Calu3 (cell line): Measurements from ENCODE around the gene FNBP1. TPM values are rescaled to one million over a fixed set of nuclear protein-coding genes. Genes with fewer than 3 reads are reported as not detected.

Experiments used
- BruUV-seq: library from RNA; stranded (reverse); fragments of 400-500 nt; replicated peaks from 2 replicates; lab custom pipeline; 2021; lab: Mats Ljungman, UMichigan
- CTCF ChIA-PET: fragments of 300-600 bp; sonication (Branson Sonifier 250); formaldehyde crosslinking; loops from one replicate; lab custom pipeline; 2022; ENCODE audit warnings: antibody characterized with exemption; lab: Charles Lee
- DNase-seq: peaks from one replicate; pipeline ENCODE4 v3.0.0; 2022
- H3K27ac Mint-ChIP-seq: one replicate; pipeline ENCODE4 v1.8.0; 2022; ENCODE audit warnings: mixed read lengths; ENCODE audit not compliant: unreplicated experiment
- H3K27me3 Mint-ChIP-seq: one replicate; pipeline ENCODE4 v1.8.0; 2022; ENCODE audit warnings: mixed read lengths; ENCODE audit not compliant: unreplicated experiment
- H3K36me3 Mint-ChIP-seq: one replicate; pipeline ENCODE4 v1.8.0; 2022; ENCODE audit warnings: mild to moderate bottlenecking, moderate library complexity, mixed read lengths; ENCODE audit not compliant: insufficient read depth, unreplicated experiment
- H3K4me1 Mint-ChIP-seq: one replicate; pipeline ENCODE4 v1.8.0; 2022; ENCODE audit warnings: mild to moderate bottlenecking, low read depth, mixed read lengths; ENCODE audit not compliant: unreplicated experiment
- H3K4me3 Mint-ChIP-seq: one replicate; pipeline ENCODE4 v1.8.0; 2022; ENCODE audit warnings: mild to moderate bottlenecking, low read depth, moderate library complexity, mixed read lengths; ENCODE audit not compliant: unreplicated experiment
- H3K9me3 Mint-ChIP-seq: one replicate; pipeline ENCODE4 v1.8.0; 2022; ENCODE audit warnings: low read depth, mixed read lengths; ENCODE audit not compliant: unreplicated experiment
- intact Hi-C: fragments of 100-400 bp; cut with micrococcal nuclease; formaldehyde crosslinking; loops from one replicate; pipeline ENCODE4 v1.10.0; 2022; ENCODE audit not compliant: unreplicated experiment
- total RNA-seq: library from RNA; stranded (reverse); gene quantifications from 2 replicates; pipeline ENCODE4 v1.2.3, GENCODE V29; 2022
- TF ChIP-seq, protein P1 (sequence below): fragments of 200-600 bp; IDR thresholded peaks from one replicate; pipeline ENCODE4 v1.8.0; 2022; ENCODE audit warnings: antibody characterized with exemption; ENCODE audit not compliant: unreplicated experiment

Gene FNBP1
- total RNA-seq, 1 experiment from 2014 or later: 9.9 TPM

GRCh38 chr9:130084337-130084736, 41.3 kb upstream of the FNBP1 start:
- Mint-ChIP-seq H3K9me3 (no peaks in the 10 kb centered on the region), H3K4me3 (no peak overlapping the region), H3K27me3 (no peaks in the 10 kb centered on the region), H3K4me1 (no peaks in the 10 kb centered on the region), H3K36me3 (peaks cover 10% of the 10 kb centered on the region), H3K27ac (no peak overlapping the region)
- TF ChIP-seq, protein P1, sequence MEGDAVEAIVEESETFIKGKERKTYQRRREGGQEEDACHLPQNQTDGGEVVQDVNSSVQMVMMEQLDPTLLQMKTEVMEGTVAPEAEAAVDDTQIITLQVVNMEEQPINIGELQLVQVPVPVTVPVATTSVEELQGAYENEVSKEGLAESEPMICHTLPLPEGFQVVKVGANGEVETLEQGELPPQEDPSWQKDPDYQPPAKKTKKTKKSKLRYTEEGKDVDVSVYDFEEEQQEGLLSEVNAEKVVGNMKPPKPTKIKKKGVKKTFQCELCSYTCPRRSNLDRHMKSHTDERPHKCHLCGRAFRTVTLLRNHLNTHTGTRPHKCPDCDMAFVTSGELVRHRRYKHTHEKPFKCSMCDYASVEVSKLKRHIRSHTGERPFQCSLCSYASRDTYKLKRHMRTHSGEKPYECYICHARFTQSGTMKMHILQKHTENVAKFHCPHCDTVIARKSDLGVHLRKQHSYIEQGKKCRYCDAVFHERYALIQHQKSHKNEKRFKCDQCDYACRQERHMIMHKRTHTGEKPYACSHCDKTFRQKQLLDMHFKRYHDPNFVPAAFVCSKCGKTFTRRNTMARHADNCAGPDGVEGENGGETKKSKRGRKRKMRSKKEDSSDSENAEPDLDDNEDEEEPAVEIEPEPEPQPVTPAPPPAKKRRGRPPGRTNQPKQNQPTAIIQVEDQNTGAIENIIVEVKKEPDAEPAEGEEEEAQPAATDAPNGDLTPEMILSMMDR: no peak
- DNase-seq: no peak
- intact Hi-C loops: no loop called here
- BruUV-seq: no TSS peak
- CTCF ChIA-PET: no interaction called here

DNA sequence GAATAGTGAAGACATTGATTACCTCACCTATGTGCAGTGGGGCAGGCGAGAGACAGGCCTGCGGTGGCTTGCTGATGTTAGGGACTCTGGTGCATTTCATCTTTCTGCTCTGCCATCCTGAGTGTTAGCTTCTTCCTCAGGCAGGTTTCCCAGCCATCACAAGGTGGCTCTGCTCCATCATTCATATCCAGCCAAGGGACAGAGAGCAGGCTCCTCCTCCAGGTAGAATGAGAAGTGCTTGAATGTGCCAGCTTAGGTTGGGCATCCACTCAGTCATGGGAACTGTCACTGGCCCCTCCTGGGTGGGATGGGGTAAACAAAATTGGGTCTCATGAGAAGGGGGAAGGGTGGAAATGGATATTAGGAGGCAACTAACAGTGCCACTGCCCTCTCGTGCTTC, 35.6 kb upstream of the FNBP1 start:
- H3K27ac Mint-ChIP-seq: no peak overlapping the region
- no peaks in the 10 kb centered on the region for H3K4me1 Mint-ChIP-seq
- no TSS peak for BruUV-seq
- intact Hi-C loops: no loop called here
- TF ChIP-seq, protein P1: no peak
- CTCF ChIA-PET: interaction anchor here (0.6 kb wide), 1 partner anchor 214 kb away, joined by 4 read pairs; no protein-coding TSS in a partner anchor
- no peak for DNase-seq
- H3K9me3 Mint-ChIP-seq: no peaks in the 10 kb centered on the region
- H3K27me3 Mint-ChIP-seq: no peaks in the 10 kb centered on the region
- H3K36me3 Mint-ChIP-seq: no peaks in the 10 kb centered on the region
- H3K4me3 Mint-ChIP-seq: no peak overlapping the region

DNA sequence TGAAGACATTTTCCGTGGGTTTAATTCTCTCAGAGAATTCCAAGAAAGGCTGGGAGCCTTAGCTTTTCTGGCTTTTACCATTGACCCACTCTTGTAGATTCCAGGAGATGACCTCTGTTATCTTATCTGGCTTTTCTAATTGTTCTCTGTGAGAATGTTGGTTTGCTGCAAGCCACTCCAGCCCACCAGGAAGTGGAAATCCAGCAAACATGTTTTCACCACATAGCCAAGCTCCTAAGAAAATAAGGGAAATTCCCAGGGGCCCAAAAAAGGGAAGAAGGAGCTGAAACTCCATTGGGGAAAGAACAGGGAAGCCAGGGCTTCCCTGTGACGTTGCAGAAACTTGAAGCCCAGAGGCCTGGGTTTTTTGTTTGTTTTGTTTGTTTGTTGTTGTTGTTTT, 30.4 kb upstream of the FNBP1 start:
- H3K4me3 Mint-ChIP-seq: no peak overlapping the region
- TF ChIP-seq, protein P1: no peak
- BruUV-seq: no TSS peak
- CTCF ChIA-PET: no interaction called here
- intact Hi-C loops: no loop called here
- H3K27me3 Mint-ChIP-seq: no peaks in the 10 kb centered on the region
- peaks cover 9% of the 10 kb centered on the region for H3K4me1 Mint-ChIP-seq
- no peak for DNase-seq
- H3K36me3 Mint-ChIP-seq: no peaks in the 10 kb centered on the region
- H3K27ac Mint-ChIP-seq: no peak overlapping the region
- H3K9me3 Mint-ChIP-seq: no peaks in the 10 kb centered on the region

GRCh38 chr9:130072515-130073235, 29.7 kb upstream of the FNBP1 start:
- Mint-ChIP-seq H3K36me3 (no peaks in the 10 kb centered on the region), H3K27ac (no peak overlapping the region), H3K9me3 (no peaks in the 10 kb centered on the region), H3K4me1 (peaks cover 9% of the 10 kb centered on the region), H3K27me3 (no peaks in the 10 kb centered on the region), H3K4me3 (no peak overlapping the region)
- intact Hi-C loops: no loop called here
- BruUV-seq: no TSS peak
- TF ChIP-seq, protein P1: no peak
- no peak for DNase-seq
- CTCF ChIA-PET: no interaction called here
